ENCODE results near the gene RANBP9. TPM values are rescaled to one million over a fixed set of nuclear protein-coding genes. Genes with fewer than 3 reads are reported as not detected.
A peak's percentile ranks its signal among the peaks of the same experiment; 100 is the strongest.

Gene RANBP9
- total and polyA plus RNA-seq, 2 of the 13 experiments (the other 11 are each of a cell fraction or from before 2014, with no cell fraction given) = 26.6 to 30.6 TPM

GRCh38 chr6:13677878-13678254 is 33.8 kb downstream of the RANBP9 start (continued):
- TF ChIP-seq ZNF556 (CRISPR knock-in tag; IDR thresholded peaks at IDR 0.05; ENCODE audit: borderline replicate concordance) (no peak), PHF21A (CRISPR knock-in tag; IDR thresholded peaks at IDR 0.05) (peak; percentile 29; the same call in 1 of the 2 replicates), TEAD3 (CRISPR knock-in tag; optimal IDR thresholded peaks at IDR 0.05; ENCODE audit: borderline replicate concordance) (peak; percentile 72), SP5 (CRISPR knock-in tag; IDR thresholded peaks at IDR 0.05; ENCODE audit: borderline replicate concordance, low read depth) (peak; percentile 92), MTF1 (CRISPR knock-in tag; IDR thresholded peaks at IDR 0.05) (no peak), SOX13 (IDR thresholded peaks at IDR 0.05) (no peak), SOX13 (CRISPR knock-in tag; conservative IDR thresholded peaks at IDR 0.05 in 1 of 2, IDR thresholded peaks at IDR 0.05 in 1 of 2) (peak in 1 of 2 experiments; percentile 75; a peak in 2 of 4 replicates), FOXK1 (CRISPR knock-in tag; IDR thresholded peaks at IDR 0.05; ENCODE audit: borderline replicate concordance, low read depth) (peak; percentile 28; the same call in 1 of the 2 replicates), HIC2 (CRISPR knock-in tag; IDR thresholded peaks at IDR 0.05; ENCODE audit: low read depth) (0 out of 2 replicates have a peak, but pooled peaks have one; percentile 29), FOXA3 (CRISPR knock-in tag; IDR thresholded peaks at IDR 0.05) (peak; percentile 69), ZBTB1 (CRISPR knock-in tag; IDR thresholded peaks at IDR 0.05; ENCODE audit: borderline replicate concordance) (no peak), ZNF724P (CRISPR knock-in tag; IDR thresholded peaks at IDR 0.05; ENCODE audit: borderline replicate concordance) (no peak), ZNF615 (CRISPR knock-in tag; IDR thresholded peaks at IDR 0.05; ENCODE audit: borderline replicate concordance) (no peak), ZMYM3 (CRISPR knock-in tag; IDR thresholded peaks at IDR 0.05) (0 out of 2 replicates have a peak, but pooled peaks have one; percentile 39), MEF2D (CRISPR knock-in tag; IDR thresholded peaks at IDR 0.05) (no peak), MED1 (CRISPR knock-in tag; IDR thresholded peaks at IDR 0.05) (peak; percentile 43), HMG20A (CRISPR knock-in tag; IDR thresholded peaks at IDR 0.05; ENCODE audit: borderline replicate concordance) (peak; percentile 49; the same call in 1 of the 2 replicates), MIXL1 (CRISPR knock-in tag; IDR thresholded peaks at IDR 0.05) (peak; percentile 29; the same call in 1 of the 2 replicates), FOXJ3 (CRISPR knock-in tag; IDR thresholded peaks at IDR 0.05; ENCODE audit: borderline replicate concordance) (peak; percentile 21; the same call in 1 of the 2 replicates)
- TF ChIP-seq, protein P1, sequence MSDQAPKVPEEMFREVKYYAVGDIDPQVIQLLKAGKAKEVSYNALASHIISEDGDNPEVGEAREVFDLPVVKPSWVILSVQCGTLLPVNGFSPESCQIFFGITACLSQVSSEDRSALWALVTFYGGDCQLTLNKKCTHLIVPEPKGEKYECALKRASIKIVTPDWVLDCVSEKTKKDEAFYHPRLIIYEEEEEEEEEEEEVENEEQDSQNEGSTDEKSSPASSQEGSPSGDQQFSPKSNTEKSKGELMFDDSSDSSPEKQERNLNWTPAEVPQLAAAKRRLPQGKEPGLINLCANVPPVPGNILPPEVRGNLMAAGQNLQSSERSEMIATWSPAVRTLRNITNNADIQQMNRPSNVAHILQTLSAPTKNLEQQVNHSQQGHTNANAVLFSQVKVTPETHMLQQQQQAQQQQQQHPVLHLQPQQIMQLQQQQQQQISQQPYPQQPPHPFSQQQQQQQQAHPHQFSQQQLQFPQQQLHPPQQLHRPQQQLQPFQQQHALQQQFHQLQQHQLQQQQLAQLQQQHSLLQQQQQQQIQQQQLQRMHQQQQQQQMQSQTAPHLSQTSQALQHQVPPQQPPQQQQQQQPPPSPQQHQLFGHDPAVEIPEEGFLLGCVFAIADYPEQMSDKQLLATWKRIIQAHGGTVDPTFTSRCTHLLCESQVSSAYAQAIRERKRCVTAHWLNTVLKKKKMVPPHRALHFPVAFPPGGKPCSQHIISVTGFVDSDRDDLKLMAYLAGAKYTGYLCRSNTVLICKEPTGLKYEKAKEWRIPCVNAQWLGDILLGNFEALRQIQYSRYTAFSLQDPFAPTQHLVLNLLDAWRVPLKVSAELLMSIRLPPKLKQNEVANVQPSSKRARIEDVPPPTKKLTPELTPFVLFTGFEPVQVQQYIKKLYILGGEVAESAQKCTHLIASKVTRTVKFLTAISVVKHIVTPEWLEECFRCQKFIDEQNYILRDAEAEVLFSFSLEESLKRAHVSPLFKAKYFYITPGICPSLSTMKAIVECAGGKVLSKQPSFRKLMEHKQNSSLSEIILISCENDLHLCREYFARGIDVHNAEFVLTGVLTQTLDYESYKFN (CRISPR knock-in tag; conservative IDR thresholded peaks at IDR 0.05) = peak; percentile 66
- TF ChIP-seq, protein P2, sequence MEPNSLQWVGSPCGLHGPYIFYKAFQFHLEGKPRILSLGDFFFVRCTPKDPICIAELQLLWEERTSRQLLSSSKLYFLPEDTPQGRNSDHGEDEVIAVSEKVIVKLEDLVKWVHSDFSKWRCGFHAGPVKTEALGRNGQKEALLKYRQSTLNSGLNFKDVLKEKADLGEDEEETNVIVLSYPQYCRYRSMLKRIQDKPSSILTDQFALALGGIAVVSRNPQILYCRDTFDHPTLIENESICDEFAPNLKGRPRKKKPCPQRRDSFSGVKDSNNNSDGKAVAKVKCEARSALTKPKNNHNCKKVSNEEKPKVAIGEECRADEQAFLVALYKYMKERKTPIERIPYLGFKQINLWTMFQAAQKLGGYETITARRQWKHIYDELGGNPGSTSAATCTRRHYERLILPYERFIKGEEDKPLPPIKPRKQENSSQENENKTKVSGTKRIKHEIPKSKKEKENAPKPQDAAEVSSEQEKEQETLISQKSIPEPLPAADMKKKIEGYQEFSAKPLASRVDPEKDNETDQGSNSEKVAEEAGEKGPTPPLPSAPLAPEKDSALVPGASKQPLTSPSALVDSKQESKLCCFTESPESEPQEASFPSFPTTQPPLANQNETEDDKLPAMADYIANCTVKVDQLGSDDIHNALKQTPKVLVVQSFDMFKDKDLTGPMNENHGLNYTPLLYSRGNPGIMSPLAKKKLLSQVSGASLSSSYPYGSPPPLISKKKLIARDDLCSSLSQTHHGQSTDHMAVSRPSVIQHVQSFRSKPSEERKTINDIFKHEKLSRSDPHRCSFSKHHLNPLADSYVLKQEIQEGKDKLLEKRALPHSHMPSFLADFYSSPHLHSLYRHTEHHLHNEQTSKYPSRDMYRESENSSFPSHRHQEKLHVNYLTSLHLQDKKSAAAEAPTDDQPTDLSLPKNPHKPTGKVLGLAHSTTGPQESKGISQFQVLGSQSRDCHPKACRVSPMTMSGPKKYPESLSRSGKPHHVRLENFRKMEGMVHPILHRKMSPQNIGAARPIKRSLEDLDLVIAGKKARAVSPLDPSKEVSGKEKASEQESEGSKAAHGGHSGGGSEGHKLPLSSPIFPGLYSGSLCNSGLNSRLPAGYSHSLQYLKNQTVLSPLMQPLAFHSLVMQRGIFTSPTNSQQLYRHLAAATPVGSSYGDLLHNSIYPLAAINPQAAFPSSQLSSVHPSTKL (CRISPR knock-in tag; IDR thresholded peaks at IDR 0.05) = peak; percentile 90
